Liver (tissue), 9 donors: ENCODE data around the gene CR1L. TPM values are rescaled to one million over a fixed set of nuclear protein-coding genes. Genes with fewer than 3 reads are reported as not detected.

Experiments used
- DNase-seq: peaks from one replicate; pipeline ENCODE4 v3.0.0-alpha.2; 2017; ENCODE audit warnings: low spot score
- H3K27ac ChIP-seq, 2 donors: one replicate each; pipeline ENCODE4 v1.7.0; 2013; ENCODE audit warnings: inconsistent platforms in 2 of 2, low read length in 2 of 2, control low read depth in 1 of 2, low read depth in 1 of 2, mild to moderate bottlenecking in 1 of 2
- H3K27me3 ChIP-seq, 4 donors: one replicate each; pipeline versions ENCODE4 v1.6.1 to v1.7.0; 2013; ENCODE audit warnings: low read length in 3 of 4, inconsistent platforms in 1 of 4, mild to moderate bottlenecking in 1 of 4, moderate library complexity in 1 of 4; ENCODE audit not compliant: control insufficient read depth in 4 of 4, insufficient read depth in 4 of 4
- H3K36me3 ChIP-seq, 4 donors: one replicate each; pipeline versions ENCODE4 v1.6.1 to v1.7.0; 2013; ENCODE audit warnings: low read length in 3 of 4, mild to moderate bottlenecking in 3 of 4, low read depth in 1 of 4, moderate library complexity in 1 of 4; ENCODE audit not compliant: control insufficient read depth in 4 of 4, insufficient read depth in 3 of 4
- H3K4me1 ChIP-seq, 4 donors: one replicate each; pipeline versions ENCODE4 v1.6.1 to v1.7.0; 2013; ENCODE audit warnings: low read length in 3 of 4, mild to moderate bottlenecking in 3 of 4, moderate library complexity in 1 of 4; ENCODE audit not compliant: control insufficient read depth in 4 of 4, insufficient read depth in 4 of 4
- H3K4me3 ChIP-seq, 3 donors: one replicate each; pipeline versions ENCODE4 v1.6.1 to v1.7.0; 2013; ENCODE audit warnings: low read length in 3 of 3, control low read depth in 1 of 3, low read depth in 1 of 3, mild to moderate bottlenecking in 1 of 3
- H3K9ac ChIP-seq, 2 donors: one replicate each; pipeline ENCODE4 v1.7.0; 2013; ENCODE audit warnings: low read length in 2 of 2, mild to moderate bottlenecking in 2 of 2, moderate library complexity in 2 of 2, control low read depth in 1 of 2, low read depth in 1 of 2
- H3K9me3 ChIP-seq, 4 donors: one replicate each; pipeline versions ENCODE4 v1.6.1 to v1.7.0; 2013; ENCODE audit warnings: low read length in 3 of 4; ENCODE audit not compliant: control insufficient read depth in 4 of 4
- ATF3 ChIP-seq: IDR thresholded peaks from 2 replicates; pipeline ENCODE4 v1.6.1; 2016; ENCODE audit warnings: antibody characterized with exemption
- FOXA1 ChIP-seq: IDR thresholded peaks from 2 replicates; pipeline ENCODE4 v1.6.1; 2016; ENCODE audit warnings: antibody characterized with exemption
- FOXA2 ChIP-seq: IDR thresholded peaks from 2 replicates; pipeline ENCODE4 v1.6.1; 2016; ENCODE audit warnings: antibody characterized with exemption
- GABPA ChIP-seq, 2 donors: IDR thresholded peaks in 1 of 2; conservative IDR thresholded peaks in 1 of 2; 2 replicates each; pipeline ENCODE4 v1.6.1; 2016; ENCODE audit warnings: antibody characterized with exemption in 2 of 2, mild to moderate bottlenecking in 1 of 2, moderate library complexity in 1 of 2
- HNF4A ChIP-seq, 2 donors: conservative IDR thresholded peaks; 2 replicates each; pipeline ENCODE4 v1.6.1; 2016; ENCODE audit warnings: antibody characterized with exemption in 2 of 2, mild to moderate bottlenecking in 2 of 2
- HNF4G ChIP-seq: IDR thresholded peaks from 2 replicates; pipeline ENCODE4 v1.6.1; 2016; ENCODE audit warnings: antibody characterized with exemption
- JUND ChIP-seq, 2 donors: IDR thresholded peaks; 2 replicates each; pipeline ENCODE4 v1.6.1; 2016; ENCODE audit warnings: antibody characterized with exemption in 2 of 2
- MAX ChIP-seq: IDR thresholded peaks from 2 replicates; pipeline ENCODE4 v1.6.1; 2016; ENCODE audit warnings: antibody characterized with exemption
- NR2F2 ChIP-seq: IDR thresholded peaks from 2 replicates; pipeline ENCODE4 v1.6.1; 2016; ENCODE audit warnings: antibody characterized with exemption
- RAD21 ChIP-seq, 2 donors: IDR thresholded peaks; 2 replicates each; pipeline ENCODE4 v1.6.1; 2016; ENCODE audit warnings: antibody characterized with exemption in 2 of 2, mild to moderate bottlenecking in 2 of 2
- RXRA ChIP-seq, 2 donors: IDR thresholded peaks; 2 replicates each; pipeline ENCODE4 v1.6.1; 2017 to 2018; ENCODE audit warnings: antibody characterized with exemption in 2 of 2, mild to moderate bottlenecking in 1 of 2
- SP1 ChIP-seq: IDR thresholded peaks from 2 replicates; pipeline ENCODE4 v1.6.1; 2018; ENCODE audit warnings: antibody characterized with exemption, mild to moderate bottlenecking
- TAF1 ChIP-seq: conservative IDR thresholded peaks from 2 replicates; pipeline ENCODE4 v1.6.1; 2016; ENCODE audit warnings: antibody characterized with exemption, mild to moderate bottlenecking
- YY1 ChIP-seq: IDR thresholded peaks from 2 replicates; pipeline ENCODE4 v1.6.1; 2016; ENCODE audit warnings: antibody characterized with exemption, mild to moderate bottlenecking
- WGBS: extraction: QIAGEN DNeasy Blood & Tissue Kit; methylation state at CpG from one replicate; pipeline ENCODE4 v1.1.7; 2013; 5-methylcytosine and 5-hydroxymethylcytosine counted together
- polyA plus RNA-seq, 2 donors: library from polyadenylated mRNA; stranded (reverse) in 1 of 2; unstranded in 1 of 2; fragments of 200-250 nt in 1 of 2; fragments of >200 nt in 1 of 2; fragmentation: Nextera tagmentation in 1 of 2; extraction: Ambion mirVana in 1 of 2; gene quantifications; one replicate each; pipeline versions ENCODE4 v1.2.1 to v1.2.3, GENCODE V29; 2013 to 2015
- total RNA-seq, 2 donors: library from RNA; depleted of rRNA; stranded (reverse); fragments of >200 nt; gene quantifications; one replicate each; pipeline ENCODE4 v1.2.3, GENCODE V29; 2014
- donor health status: healthy.
- donor health status: healthy.
- donor health status: healthy.
- donor health status: healthy.
- donor health status: healthy.

Gene CR1L
- total RNA-seq (10 to 100 TPM in 1 of 2 donors, under 1 TPM in 1; 0.33 to 30.9 TPM), polyA plus RNA-seq (under 1 TPM; 0.18 to 0.50 TPM)

- Histone ChIP-seq H3K4me1 (peaks cover 2 to 14% (median 5%) of the 10 kb centered on the region in 4 donors), H3K27me3 (no peaks in the 10 kb centered on the region), H3K36me3 (no peaks in the 10 kb centered on the region), H3K27ac (no peak within 1 kb of the TSS), H3K9ac (no peak within 1 kb of the TSS), H3K4me3 (peak within 1 kb of the TSS; percentile 44 to 81 (median 57)), H3K9me3 (no peaks in the 10 kb centered on the region)
- peak; percentile 55 for TF ChIP-seq MAX
- no peak for TF ChIP-seq HNF4G
- TF ChIP-seq SP1, result no peak
- DNase-seq, result peak; percentile 95
- 10% methylated on average over 65 of the region's 65 CpGs for WGBS
Observed at GRCh38 chr1:207644852-207645634, at the start of gene CR1L. Gene CR1L (plus strand): TSS chr1:207645133. CDS start chr1:207645234, 101 bp downstream.

GRCh38 chr1:207603777-207604176 is 41.2 kb upstream of the CR1L start:
- no peaks in the 10 kb centered on the region for H3K36me3 ChIP-seq
- no peaks in the 10 kb centered on the region for H3K4me1 ChIP-seq
- DNase-seq, result no peak
- H3K9me3 ChIP-seq, result no peaks in the 10 kb centered on the region
- H3K4me3 ChIP-seq, result no peak overlapping the region
- H3K27ac ChIP-seq, result no peak overlapping the region
- no peak overlapping the region for H3K9ac ChIP-seq
- no peaks in the 10 kb centered on the region for H3K27me3 ChIP-seq
- TF ChIP-seq RXRA (IDR thresholded peaks at IDR 0.05) (peak; percentile 51 to 62), GABPA (IDR thresholded peaks at IDR 0.05 in 1 of 2, conservative IDR thresholded peaks at IDR 0.05 in 1 of 2) (no peak), HNF4A (conservative IDR thresholded peaks at IDR 0.05) (peak; percentile 34 to 47), JUND (IDR thresholded peaks at IDR 0.05) (peak; percentile 66 to 77)
- 45% methylated on average over 6 of the region's 6 CpGs for WGBS

GRCh38 chr1:207605444-207606361 is 39.2 kb upstream of the CR1L start:
- H3K36me3 ChIP-seq, result no peaks in the 10 kb centered on the region
- no peak overlapping the region for H3K27ac ChIP-seq
- no peaks in the 10 kb centered on the region for H3K4me1 ChIP-seq
- no peak for TF ChIP-seq RXRA (IDR thresholded peaks at IDR 0.05)
- no peaks in the 10 kb centered on the region for H3K27me3 ChIP-seq
- no peak overlapping the region for H3K4me3 ChIP-seq
- H3K9ac ChIP-seq, result no peak overlapping the region
- DNase-seq, result no peak
- WGBS, result 93% methylated on average over 7 of the region's 7 CpGs
- no peaks in the 10 kb centered on the region for H3K9me3 ChIP-seq

GRCh38 chr1:207606362-207606755 is 38.6 kb upstream of the CR1L start:
- Histone ChIP-seq H3K4me1 (no peaks in the 10 kb centered on the region), H3K4me3 (no peak overlapping the region), H3K27ac (no peak overlapping the region), H3K36me3 (no peaks in the 10 kb centered on the region), H3K27me3 (no peaks in the 10 kb centered on the region), H3K9ac (no peak overlapping the region), H3K9me3 (no peaks in the 10 kb centered on the region)
- DNase-seq, result no peak
- WGBS, result 91% methylated on average over 2 of the region's 2 CpGs
- TF ChIP-seq SP1 (no peak), YY1 (no peak), HNF4G (no peak), HNF4A (conservative IDR thresholded peaks at IDR 0.05) (no peak), FOXA2 (no peak), FOXA1 (no peak), NR2F2 (no peak), ATF3 (no peak), RXRA (IDR thresholded peaks at IDR 0.05) (no peak), TAF1 (no peak), RAD21 (IDR thresholded peaks at IDR 0.05) (no peak), MAX (no peak), GABPA (IDR thresholded peaks at IDR 0.05 in 1 of 2, conservative IDR thresholded peaks at IDR 0.05 in 1 of 2) (no peak)
